Ishikawa (cell line): ENCODE data around the gene NOX5.

Source experiments
- CEBPB ChIP-seq: IDR thresholded peaks from 2 replicates; pipeline ENCODE4 v1.6.1; 2012
- CREB1 ChIP-seq: IDR thresholded peaks from 2 replicates; pipeline ENCODE4 v1.6.1; 2012; ENCODE audit warnings: low read depth
- EGR1 ChIP-seq: IDR thresholded peaks from 2 replicates; pipeline ENCODE4 v1.6.1; 2012
- EP300 ChIP-seq: IDR thresholded peaks from 2 replicates; pipeline ENCODE4 v1.6.1; 2012; ENCODE audit warnings: borderline replicate concordance
- FOXM1 ChIP-seq: IDR thresholded peaks from 2 replicates; pipeline ENCODE4 v1.6.1; 2012; ENCODE audit warnings: low read depth, borderline replicate concordance
- NFIC ChIP-seq: IDR thresholded peaks from 2 replicates; pipeline ENCODE4 v1.6.1; 2012
- RAD21 ChIP-seq: IDR thresholded peaks from 2 replicates; pipeline ENCODE4 v1.6.1; 2012; ENCODE audit warnings: low read depth
- TAF1 ChIP-seq: IDR thresholded peaks from 2 replicates; pipeline ENCODE4 v1.6.1; 2012; ENCODE audit warnings: low read depth, mild to moderate bottlenecking
- TCF12 ChIP-seq: IDR thresholded peaks from 2 replicates; pipeline ENCODE4 v1.6.1; 2012; ENCODE audit warnings: low read depth
- TEAD4 ChIP-seq: IDR thresholded peaks from 2 replicates; pipeline ENCODE4 v1.6.1; 2012
- YY1 ChIP-seq: IDR thresholded peaks from 2 replicates; pipeline ENCODE4 v1.6.1; 2012; ENCODE audit warnings: low read depth
- ZBTB7A ChIP-seq: IDR thresholded peaks from 2 replicates; pipeline ENCODE4 v1.6.1; 2012; ENCODE audit warnings: low read depth
- TF ChIP-seq, protein P1 (sequence below): IDR thresholded peaks from 2 replicates; pipeline ENCODE4 v1.6.1; 2012; ENCODE audit warnings: low read depth, mild to moderate bottlenecking
- TF ChIP-seq, protein P2 (sequence below): IDR thresholded peaks from 2 replicates; pipeline ENCODE4 v1.6.1; 2012
- TF ChIP-seq, protein P3 (sequence below): IDR thresholded peaks from 2 replicates; pipeline ENCODE4 v1.6.1; 2012

NOX5 gene

DNA sequence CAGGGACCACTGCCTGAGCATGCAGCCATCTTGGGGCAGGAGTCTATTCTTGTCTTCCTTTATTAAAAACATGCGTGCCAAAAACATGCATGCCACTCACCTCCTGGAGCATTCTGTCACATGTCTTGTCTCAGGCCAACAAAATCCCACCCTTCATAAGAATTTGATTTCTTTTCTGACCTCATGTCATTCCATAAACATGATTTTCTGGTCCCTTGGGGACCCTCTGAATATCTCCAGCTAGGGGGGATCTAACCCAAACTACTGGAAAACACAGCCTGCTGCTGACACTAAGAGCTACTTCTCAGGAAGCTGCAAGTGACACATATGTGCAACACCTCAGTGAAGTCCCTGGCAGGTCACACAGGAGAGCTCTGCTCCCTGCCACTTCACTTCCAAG is 26.8 kb upstream of the NOX5 start:
- no peak for TF ChIP-seq NFIC
- no peak for TF ChIP-seq ZBTB7A
- TF ChIP-seq, protein P1, sequence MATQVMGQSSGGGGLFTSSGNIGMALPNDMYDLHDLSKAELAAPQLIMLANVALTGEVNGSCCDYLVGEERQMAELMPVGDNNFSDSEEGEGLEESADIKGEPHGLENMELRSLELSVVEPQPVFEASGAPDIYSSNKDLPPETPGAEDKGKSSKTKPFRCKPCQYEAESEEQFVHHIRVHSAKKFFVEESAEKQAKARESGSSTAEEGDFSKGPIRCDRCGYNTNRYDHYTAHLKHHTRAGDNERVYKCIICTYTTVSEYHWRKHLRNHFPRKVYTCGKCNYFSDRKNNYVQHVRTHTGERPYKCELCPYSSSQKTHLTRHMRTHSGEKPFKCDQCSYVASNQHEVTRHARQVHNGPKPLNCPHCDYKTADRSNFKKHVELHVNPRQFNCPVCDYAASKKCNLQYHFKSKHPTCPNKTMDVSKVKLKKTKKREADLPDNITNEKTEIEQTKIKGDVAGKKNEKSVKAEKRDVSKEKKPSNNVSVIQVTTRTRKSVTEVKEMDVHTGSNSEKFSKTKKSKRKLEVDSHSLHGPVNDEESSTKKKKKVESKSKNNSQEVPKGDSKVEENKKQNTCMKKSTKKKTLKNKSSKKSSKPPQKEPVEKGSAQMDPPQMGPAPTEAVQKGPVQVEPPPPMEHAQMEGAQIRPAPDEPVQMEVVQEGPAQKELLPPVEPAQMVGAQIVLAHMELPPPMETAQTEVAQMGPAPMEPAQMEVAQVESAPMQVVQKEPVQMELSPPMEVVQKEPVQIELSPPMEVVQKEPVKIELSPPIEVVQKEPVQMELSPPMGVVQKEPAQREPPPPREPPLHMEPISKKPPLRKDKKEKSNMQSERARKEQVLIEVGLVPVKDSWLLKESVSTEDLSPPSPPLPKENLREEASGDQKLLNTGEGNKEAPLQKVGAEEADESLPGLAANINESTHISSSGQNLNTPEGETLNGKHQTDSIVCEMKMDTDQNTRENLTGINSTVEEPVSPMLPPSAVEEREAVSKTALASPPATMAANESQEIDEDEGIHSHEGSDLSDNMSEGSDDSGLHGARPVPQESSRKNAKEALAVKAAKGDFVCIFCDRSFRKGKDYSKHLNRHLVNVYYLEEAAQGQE: no peak
- no peak for TF ChIP-seq EP300
- TF ChIP-seq, protein P2, sequence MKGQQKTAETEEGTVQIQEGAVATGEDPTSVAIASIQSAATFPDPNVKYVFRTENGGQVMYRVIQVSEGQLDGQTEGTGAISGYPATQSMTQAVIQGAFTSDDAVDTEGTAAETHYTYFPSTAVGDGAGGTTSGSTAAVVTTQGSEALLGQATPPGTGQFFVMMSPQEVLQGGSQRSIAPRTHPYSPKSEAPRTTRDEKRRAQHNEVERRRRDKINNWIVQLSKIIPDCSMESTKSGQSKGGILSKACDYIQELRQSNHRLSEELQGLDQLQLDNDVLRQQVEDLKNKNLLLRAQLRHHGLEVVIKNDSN: no peak
- TF ChIP-seq CEBPB: no peak
- TF ChIP-seq TCF12: no peak
- no peak for TF ChIP-seq CREB1
- no peak for TF ChIP-seq FOXM1
- TF ChIP-seq RAD21: no peak
- TF ChIP-seq TEAD4: no peak
- TF ChIP-seq YY1: no peak
- no peak for TF ChIP-seq TAF1
- TF ChIP-seq, protein P3, sequence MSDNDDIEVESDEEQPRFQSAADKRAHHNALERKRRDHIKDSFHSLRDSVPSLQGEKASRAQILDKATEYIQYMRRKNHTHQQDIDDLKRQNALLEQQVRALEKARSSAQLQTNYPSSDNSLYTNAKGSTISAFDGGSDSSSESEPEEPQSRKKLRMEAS: no peak
- TF ChIP-seq EGR1: no peak

DNA sequence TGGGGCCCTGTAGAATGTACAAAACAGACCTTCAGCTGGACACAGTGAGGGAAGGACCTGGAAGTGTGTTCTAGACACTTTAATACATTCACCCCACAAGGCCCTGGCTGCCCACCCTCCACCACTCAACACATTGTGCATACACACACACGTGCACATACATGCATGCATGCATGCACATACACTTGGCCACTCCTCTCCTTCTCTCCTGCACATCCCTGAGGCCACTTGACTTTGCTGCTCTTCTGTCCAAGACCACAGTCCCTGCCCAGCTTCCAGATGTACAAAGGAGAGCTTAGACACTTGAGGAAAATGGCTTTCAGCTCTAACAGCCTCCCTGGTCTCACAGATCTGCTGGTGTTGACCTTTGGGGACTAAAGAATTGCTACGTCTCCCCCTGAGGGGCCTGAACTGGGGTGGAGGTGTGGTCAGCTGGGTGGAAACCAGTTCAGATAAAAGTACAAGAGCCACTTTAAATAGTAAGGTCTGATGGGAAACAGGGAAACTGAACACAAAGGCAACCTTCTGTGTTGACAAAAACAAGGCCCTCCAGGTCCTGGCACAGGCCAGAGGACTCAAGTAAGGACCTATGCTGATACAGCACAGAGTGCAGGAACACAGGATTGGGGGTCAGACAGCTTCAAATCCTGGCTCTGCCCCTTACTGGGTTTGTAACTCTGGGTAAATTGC is 24.8 kb upstream of the NOX5 start:
- TF ChIP-seq TCF12 (no peak), NFIC (no peak), EP300 (no peak), TAF1 (no peak), ZBTB7A (no peak), FOXM1 (no peak), YY1 (no peak), TEAD4 (no peak), RAD21 (no peak), CEBPB (no peak), CREB1 (no peak), EGR1 (no peak)
- TF ChIP-seq, protein P1: no peak
- TF ChIP-seq, protein P2: no peak
- TF ChIP-seq, protein P3: no peak

DNA sequence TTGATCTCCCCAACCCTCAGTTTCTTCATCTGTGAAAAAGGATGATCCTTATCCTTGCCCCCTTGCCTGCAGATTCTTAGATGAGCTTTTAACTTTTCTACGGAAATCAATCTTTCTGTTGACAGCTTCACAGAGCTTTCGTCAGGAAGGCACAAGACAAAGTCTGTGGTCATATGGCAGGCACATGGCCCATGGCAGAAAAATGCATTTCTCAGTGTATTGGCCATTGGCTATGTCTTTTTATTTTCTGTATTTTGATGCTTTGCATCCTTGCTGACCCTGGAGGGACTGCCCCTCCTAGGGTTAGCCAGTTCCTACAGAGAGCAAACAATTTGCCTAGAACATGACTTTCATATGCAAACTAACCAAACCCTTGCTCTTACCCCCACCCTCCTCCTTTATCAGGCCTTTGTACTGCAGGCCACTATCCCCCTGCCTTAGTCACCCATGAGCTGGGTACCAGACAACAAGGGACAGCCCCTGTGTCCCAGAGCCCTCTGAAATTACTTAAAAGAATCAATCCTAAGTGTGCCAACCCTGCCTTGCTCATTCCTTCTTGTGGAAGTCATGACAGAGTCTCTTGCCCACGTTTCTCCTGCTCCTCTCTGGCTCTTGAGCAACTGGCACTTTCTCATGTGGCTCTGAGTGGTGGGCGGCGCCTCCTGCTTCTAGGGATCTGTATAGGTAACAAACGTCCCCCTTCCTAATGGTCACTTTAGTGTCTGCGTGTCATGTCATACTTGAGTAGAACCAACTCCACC is 24.1 kb upstream of the NOX5 start:
- TF ChIP-seq TEAD4: no peak
- no peak for TF ChIP-seq FOXM1
- no peak for TF ChIP-seq ZBTB7A
- no peak for TF ChIP-seq TCF12
- no peak for TF ChIP-seq EP300
- TF ChIP-seq YY1: no peak
- no peak for TF ChIP-seq NFIC
- TF ChIP-seq, protein P3: no peak
- no peak for TF ChIP-seq CREB1
- TF ChIP-seq, protein P2: no peak
- no peak for TF ChIP-seq EGR1
- TF ChIP-seq RAD21: no peak
- TF ChIP-seq CEBPB: no peak
- TF ChIP-seq TAF1: no peak

DNA sequence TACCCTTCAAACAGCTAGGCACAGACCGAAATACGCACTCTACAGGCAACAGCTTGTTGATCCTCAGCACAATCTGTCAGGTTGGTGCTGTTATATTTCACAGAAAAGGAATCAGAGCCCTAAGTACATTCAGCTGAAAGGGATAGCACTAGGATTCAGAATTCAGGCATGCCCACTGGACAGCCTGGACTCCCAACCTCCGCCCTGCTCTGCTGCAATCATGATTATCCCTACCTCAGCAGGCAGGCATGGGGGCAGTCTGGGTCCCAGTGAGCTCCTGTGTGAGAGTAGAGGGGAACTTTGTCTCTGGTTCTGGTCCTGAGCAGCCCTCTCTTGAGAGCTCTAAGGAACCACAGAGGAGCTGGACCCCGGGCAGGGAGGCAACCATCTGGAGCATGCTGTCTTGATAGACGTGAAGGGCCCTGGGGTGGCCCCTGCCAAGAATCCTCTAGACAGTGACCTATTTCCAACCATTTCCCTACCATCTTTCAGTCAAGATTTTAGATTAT is 23.4 kb upstream of the NOX5 start:
- TF ChIP-seq CREB1 (no peak), TEAD4 (no peak), YY1 (no peak), TAF1 (no peak), ZBTB7A (no peak), NFIC (no peak), EP300 (no peak), FOXM1 (no peak), CEBPB (no peak), TCF12 (no peak), EGR1 (no peak), RAD21 (no peak)
- TF ChIP-seq, protein P3: no peak
- TF ChIP-seq, protein P2: no peak
- TF ChIP-seq, protein P1: no peak
